ENCODE data around the gene HNRNPA0.

The HNRNPA0 gene

DNA sequence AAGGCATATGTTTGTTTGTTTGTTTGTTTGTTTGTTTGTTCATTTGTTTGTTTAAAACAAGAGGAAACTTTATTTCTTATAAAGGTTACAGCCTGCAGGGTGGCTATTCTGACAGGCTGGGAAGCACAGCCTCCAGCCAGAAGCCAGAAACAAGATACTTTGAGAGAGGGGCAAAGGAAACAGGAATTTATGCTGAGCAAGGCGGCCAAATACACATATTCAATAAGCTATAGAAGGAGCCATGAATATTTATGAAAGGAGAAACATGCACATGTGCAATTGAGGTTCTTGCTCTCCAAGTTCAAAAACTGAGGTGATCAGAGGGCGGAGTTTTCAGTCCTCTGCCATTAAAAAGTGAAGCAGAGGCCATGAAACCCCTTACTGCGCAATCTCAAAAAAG, 37.8 kb downstream of the HNRNPA0 start:
- no peak for DNase-seq

DNA sequence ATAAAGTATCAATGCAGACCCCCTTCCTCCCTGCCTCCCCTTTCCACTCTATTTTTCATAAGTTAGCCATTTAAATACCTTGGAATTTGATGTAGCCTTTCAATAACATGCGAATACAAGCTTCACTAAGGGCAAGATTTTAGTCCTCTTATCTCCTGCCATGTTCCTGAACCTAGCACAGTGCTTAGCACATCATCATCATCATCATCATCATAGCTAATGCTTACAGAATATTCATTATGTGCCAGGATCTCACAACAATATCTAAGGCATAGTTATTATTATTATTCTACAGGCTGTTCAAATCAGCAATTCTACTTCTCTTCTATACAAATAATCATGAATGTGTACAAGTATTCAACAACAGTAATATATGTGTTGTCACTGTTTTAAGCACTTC, 38.7 kb downstream of the HNRNPA0 start:
- no peak for DNase-seq

DNA sequence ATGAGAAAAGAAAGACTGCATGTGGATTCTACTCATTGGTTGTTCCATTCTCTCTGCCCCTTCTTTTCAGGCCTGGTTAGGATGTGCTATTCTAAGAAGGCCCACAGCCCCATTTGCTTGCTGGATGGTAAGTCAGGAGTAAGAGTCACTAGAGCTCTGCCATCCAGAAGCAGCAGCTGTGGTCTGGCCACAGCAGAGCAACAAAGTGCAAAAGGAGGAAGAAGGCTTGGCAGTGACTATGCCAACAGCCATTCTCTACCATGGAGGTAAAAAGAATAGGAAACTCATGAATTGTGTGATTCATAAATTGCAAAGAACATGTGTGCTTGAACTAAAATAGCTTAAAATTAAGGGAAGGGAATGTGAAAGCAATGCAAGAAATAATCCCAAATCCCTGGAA, 39.2 kb downstream of the HNRNPA0 start:
- DNase-seq: peak; percentile 73

DNA sequence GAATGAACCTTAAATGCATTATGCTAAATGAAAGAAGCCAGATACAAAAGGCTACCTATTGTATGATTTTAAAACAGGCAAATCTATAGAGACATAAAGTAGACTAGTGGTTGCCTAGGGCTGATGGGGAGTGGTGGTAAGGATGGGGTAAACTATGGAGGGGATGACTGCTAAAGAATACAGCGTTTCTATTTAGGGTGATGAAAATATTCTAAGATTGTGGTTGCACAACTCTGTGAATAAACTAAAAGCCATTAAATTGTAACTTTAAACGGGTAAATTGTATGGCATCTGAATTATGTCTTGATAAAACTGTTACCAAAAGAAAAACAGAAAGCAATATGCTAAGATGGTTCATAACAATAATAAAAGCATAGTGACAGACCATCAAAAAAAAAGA, 39.7 kb downstream of the HNRNPA0 start:
- no peak for DNase-seq

DNA sequence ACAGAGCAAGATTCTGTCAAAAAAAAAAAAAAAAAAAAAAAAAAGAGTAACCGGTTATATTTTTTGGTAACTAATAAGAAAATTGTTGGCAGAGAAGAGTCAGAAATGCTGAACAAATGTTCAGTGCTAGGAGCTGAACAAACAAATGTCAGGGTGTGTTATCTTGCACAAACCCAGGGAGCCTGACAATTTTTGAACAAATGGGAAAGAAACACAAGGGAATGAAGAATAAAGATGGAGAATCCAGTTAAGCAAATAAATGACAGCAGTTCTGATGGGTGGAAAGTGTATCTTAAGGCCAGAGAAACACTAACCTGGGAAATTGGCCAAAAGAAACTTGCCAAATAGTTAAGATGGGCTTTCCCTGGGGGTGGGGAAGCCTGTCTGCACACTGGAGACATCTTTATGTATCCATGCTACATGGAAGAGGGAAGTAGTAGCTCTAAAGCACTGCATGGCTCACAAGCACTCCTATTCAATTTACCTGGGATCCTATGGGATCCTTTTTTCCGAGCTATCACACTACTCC, 42.0 kb downstream of the HNRNPA0 start:
- no peak for DNase-seq

DNA sequence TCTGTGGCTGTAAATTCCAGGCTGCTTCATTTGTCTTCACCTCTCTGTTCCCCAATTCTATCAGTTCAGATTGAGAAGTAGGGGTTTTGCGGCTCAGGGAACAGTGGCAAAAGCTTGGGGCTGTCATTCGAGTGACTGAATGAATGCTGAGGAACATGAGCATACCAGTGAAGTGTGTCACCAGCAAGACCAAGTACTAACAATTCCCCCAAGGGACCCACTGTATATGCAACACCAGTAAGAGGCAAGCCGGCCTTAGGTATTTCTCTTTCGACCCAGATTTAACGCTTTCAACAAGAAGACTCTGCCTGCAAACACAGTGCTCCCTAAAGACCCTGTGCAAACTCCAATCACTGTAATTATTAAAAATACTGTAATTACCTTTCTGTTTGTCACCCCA, 44.1 kb downstream of the HNRNPA0 start:
- DNase-seq: no peak

DNA sequence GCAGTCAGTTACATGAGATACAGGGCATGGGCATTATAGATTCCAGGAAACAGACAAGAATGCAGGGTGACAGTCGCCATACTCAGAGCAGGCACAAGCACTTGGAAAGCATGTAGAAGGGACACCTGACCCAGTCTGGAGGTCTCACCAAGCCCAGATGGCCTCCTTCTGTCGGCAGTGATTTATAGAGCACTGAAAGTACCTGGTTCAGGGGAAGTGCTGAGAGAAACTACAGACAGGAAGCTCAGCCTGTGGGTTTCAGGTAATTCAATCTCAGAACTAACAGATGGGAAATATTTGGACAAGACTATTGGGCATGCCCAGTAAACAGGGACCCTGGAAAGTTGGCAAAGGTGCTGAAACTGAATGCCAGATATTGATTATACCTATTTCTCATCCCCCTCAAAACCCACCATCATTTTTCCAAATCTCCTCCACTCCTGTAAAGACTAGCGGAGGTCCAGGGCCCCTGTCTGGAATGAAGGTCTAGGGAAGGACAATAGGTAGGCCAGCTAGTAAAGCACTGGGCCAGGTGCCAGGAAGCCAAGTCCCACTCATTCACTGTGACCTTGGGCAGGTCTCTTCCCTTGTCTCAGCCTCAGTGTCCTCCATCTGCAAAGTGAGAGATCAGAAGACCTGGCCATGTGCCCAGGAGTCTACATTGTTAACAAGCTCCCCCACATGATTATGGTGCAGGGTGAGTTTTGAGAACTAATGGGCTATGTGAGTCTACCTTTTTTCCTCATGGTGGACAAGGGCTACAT, 45.2 kb downstream of the HNRNPA0 start:
- DNase-seq: no peak

DNA sequence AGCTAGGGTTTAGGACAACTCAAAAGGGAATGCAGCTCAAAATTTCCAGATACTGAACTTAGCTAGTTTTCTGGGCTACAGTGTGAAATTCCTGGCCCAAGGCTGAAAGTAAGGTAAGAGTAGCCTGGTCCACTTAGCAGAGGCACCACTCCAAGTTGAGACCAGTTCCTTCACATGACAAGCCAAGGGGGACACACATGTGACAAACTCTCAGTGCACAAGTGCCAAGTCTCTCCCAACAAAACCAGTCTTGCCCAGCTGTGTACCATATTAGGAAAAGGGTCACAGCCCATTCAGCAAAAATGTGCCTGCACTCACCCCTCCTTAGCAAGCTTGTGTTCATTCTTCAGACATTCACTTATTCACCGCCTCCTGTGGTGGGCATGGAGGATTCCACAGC, 46.1 kb downstream of the HNRNPA0 start:
- DNase-seq: no peak

DNA sequence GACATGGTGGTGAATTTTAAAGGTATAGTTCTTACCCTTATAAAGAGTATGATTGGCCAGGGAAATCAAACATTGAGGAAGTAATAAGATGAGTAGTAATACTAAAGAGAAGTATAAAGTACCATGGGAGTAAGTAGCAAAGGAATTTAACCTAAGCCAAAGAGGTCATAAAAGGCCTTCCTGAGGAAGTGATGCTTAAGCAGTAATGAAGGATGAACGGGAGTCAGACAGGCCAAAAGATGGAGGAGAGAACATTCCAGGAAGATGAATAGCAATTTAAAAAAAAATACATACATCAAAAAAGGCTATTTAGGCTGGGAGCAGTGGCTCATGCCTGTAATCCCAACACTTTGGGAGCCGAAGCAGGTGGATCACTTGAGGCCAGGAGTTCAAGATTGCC, 47.3 kb downstream of the HNRNPA0 start:
- no peak for DNase-seq

DNA sequence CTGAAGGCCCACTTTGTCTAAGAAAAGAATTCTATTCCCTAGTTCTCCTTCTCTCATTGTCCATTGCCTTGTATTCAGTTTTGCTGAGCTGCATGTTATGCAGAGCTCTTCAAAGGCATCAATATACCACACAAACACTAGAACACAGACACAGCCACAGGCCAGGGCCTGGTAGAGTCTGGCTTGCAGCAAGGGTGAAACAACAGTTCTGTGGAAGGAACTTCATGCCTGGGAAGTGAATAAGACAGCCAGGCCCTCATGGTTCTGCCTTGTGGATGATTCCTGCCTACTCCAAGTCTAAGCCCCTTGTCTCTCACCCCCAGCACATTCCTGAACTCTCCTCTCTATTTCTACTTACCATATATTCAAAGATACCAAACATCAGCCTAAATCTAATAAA, 49.1 kb downstream of the HNRNPA0 start:
- no peak for DNase-seq

DNA sequence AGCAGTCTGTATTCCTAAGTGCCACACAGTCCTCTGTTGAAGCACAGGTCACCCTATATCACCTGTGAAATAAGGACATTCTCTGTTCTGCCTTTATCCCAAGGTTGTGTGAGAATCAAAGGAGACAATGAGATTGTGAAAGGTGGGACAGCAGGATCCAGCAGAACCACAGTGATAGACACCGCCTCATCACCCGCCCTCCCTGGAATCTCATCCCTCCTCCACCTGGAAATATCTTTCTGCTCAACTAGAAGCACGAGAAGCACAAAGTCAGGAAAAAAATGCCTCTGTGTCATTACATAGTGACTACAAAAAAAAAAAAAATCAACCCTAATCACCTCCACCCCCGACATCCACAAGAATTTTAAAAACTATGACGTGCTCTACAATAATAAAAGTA, 50.6 kb downstream of the HNRNPA0 start:
- DNase-seq: no peak

DNA sequence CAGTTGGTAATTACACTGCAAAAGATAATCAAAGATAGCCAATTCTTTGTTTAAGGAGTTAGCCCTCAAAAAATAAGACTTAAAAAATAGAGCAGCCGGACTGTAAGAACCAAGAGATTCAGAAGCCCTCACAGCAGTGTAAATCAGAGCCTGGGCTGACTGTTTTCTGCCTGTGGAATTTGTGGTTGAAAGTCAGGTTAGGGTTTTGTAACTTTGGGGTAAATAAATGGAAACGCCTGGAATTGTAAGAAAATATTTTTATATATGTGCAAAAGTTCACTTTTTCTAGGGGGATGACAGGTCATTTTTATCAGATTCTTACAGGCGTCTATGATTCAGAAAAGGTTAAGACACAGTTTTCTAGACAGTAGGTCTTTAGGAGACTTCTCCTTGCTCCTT, 53.9 kb downstream of the HNRNPA0 start:
- no peak for DNase-seq

DNA sequence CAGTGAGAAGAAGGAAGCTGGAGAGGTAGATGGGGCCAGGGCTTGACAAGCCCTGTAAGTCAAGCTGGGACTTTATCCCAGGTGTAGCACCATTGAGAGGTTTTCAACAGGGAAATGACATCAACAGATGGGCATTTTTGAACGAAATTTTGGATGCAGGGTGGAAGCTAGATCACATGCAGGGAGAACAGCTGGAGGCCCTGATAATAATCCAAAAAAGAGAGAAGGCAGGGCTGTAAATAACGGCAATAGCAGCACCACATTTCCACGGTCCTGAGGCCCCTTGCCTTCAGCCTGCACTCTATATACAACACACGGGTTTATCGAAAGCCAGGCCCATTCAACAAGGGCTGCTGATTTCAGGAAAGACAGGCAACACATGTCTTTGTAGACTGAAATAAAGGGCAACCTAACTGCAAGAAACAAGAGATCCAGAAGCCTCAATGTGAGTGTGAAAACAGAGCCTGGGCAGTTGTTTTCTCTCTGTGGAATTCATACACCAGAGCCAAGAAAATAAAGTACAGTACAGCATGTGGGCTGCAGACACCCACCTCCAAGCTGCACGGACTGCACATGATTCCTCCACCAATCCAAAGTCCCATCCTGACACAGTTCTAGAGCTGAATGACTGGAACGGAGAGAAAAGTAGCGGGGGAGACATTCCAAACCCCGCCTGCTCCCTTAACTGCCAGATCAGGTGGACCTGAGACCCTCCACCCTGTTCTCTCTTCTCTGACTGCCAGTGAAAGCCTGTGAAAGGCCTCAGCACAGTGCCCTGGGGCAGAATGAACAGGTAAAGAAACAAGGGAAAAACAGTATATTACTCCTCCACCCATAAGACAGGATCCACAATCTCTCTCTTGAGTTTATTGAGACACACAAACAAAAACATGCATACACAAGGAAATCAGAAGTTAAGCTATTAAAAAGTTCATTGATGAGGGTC, 54.6 kb downstream of the HNRNPA0 start:
- no peak for DNase-seq

DNA sequence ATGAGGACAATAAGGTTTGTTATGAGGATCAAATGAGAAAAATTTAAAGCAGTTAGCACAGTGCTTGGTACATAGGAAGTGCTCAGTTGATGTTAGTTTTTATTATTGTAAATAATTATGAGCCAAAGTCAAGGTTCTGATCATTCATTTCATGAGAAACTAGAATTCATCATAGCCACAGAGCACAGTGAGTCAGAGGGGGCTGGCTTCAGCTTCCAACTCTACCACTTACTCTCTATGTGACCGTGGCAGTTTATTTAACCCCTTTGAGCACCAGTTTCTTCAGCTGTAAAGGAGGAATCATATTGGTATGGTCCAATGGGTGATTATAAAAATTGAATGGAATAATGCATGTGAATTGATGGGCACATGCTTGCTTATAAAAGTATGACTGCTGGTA, 57.7 kb downstream of the HNRNPA0 start:
- DNase-seq: peak; percentile 26

DNA sequence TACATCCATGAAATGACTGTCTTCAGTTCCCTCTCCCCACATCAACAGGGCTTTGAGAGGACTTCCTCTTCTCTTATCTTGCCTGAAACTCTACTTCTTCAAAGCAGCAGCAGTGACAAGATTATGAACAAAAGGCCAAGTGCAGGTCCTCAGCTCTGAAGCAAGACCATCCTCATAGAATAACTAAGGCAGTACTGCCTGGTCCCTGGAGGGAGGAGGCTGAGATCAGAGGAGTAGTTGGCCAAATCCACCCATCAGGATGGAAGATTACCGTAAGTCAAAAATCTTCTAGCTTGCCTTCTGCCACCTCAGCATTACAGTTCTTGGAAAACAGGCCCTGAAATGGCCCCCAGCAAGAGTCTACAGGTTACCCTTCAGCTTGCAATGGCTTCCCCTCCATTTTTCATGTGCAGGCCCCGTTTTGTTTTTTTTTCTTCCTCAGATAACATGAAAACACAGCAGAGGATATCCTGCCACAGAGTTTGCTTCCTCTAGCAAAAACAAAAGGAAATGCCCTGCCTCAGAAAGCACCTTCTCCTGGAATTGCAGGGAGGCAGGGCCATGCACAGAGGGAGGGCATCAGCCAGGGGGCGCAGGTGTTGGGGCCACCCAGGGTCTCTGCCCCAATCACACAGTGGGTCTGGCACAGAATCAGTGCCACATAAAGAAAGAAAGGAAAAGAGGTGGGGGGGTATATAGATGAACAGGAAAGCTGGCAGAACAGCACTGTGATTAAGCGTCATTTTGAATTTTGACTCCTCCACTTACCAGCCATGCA, 58.3 kb downstream of the HNRNPA0 start:
- DNase-seq: peak; percentile 81
